ENCODE measurements around the gene TSEN15. TPM values are rescaled to one million over a fixed set of nuclear protein-coding genes. Genes with fewer than 3 reads are reported as not detected.

Gene TSEN15
- total RNA-seq, 1 donor from 2014 or later: 36.8 TPM

DNA sequence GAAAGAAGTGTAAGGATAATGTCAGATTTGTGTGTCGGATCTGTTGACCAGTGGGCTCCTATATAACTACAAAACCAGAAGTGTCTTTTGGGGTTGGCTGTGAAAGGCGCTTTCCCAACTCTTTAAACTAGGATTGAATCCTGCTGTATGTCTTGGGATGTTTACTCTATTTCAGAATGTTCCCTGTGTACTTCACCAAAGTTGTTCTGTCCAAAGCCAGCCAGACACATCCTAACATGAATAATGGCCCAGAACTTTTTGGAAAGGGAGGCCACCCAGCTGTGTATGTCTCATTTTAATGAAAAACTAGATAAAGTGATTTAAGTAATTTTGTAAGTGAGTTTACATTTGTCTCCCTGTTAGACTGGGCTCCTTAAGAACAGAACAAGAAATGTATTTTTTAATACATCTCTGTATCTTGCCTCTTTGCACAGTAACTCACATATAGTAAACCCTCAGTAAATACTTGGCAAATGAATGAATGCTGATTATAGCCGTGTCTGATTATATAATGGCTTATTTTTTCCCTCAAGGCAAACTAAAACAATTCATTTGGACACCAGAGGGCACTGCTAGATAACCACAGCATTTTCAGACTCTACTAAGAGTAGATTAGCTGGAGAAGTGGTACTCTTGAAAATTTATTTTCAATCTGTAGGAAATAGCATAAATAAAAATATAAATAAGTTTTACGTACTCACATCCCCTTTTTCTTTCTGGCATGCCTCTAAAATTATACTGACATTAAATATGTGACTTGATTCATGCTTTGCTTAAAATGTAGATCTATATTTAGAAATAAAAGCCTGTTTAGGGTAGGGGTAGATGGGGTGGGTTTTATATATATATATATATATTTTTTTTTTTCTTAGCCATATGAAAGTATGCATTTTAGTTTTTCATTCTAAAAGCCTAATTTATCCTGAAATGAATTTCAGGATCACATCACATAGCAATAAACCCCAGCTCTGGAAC, 23.8 kb downstream of the TSEN15 start:
- Mint-ChIP-seq H3K36me3 (ENCODE audit: unreplicated experiment) (peaks cover 18% of the 10 kb centered on the region), H3K9me3 (ENCODE audit: unreplicated experiment) (no peaks in the 10 kb centered on the region), H3K4me1 (ENCODE audit: unreplicated experiment) (peaks cover 34% of the 10 kb centered on the region), H3K27ac (ENCODE audit: unreplicated experiment) (no peak overlapping the region), H3K27me3 (ENCODE audit: unreplicated experiment) (no peaks in the 10 kb centered on the region), H3K4me3 (ENCODE audit: unreplicated experiment) (no peak overlapping the region)
- TF ChIP-seq, protein P1, sequence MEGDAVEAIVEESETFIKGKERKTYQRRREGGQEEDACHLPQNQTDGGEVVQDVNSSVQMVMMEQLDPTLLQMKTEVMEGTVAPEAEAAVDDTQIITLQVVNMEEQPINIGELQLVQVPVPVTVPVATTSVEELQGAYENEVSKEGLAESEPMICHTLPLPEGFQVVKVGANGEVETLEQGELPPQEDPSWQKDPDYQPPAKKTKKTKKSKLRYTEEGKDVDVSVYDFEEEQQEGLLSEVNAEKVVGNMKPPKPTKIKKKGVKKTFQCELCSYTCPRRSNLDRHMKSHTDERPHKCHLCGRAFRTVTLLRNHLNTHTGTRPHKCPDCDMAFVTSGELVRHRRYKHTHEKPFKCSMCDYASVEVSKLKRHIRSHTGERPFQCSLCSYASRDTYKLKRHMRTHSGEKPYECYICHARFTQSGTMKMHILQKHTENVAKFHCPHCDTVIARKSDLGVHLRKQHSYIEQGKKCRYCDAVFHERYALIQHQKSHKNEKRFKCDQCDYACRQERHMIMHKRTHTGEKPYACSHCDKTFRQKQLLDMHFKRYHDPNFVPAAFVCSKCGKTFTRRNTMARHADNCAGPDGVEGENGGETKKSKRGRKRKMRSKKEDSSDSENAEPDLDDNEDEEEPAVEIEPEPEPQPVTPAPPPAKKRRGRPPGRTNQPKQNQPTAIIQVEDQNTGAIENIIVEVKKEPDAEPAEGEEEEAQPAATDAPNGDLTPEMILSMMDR (IDR thresholded peaks at IDR 0.05): peak; percentile 81
- no peak for DNase-seq (ENCODE audit: extremely low spot score, unreplicated experiment)

DNA sequence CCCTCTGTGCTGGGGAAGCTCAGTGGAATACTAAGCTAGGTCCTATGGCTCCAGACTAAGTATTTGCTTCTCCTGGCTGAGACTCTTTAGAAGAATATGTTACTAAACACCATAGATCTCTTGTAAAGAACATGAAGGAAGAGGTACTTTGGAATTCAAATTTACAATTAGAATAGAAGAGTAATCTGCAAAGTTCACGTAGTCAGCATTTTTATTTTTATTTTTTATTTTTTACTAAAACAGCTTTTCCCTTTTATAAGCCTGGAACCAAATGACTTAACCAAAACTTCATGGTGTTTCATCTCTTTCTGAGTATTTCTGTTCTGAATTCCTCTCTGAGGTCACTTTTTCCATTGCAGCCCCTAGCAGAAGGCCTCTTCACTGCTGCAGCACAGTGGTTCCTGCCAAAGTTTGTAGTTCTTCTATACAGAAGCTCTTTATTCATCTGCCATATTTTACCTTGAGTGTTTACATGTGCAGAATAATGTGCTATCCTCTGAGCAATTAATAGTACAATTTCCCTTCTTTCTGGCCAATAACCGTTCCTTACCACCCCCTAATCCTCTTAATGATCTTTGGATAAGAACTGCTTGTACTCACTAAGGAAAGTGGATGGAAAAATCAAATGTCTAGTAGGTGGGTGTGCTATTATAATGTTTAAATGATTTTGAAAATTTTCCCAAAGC, 27.2 kb downstream of the TSEN15 start:
- Mint-ChIP-seq H3K4me3 (ENCODE audit: unreplicated experiment) (no peak overlapping the region), H3K27ac (ENCODE audit: unreplicated experiment) (peak overlapping the region; percentile 32), H3K4me1 (ENCODE audit: unreplicated experiment) (peaks cover 26% of the 10 kb centered on the region), H3K27me3 (ENCODE audit: unreplicated experiment) (no peaks in the 10 kb centered on the region), H3K9me3 (ENCODE audit: unreplicated experiment) (no peaks in the 10 kb centered on the region), H3K36me3 (ENCODE audit: unreplicated experiment) (peaks cover 8% of the 10 kb centered on the region)
- DNase-seq (ENCODE audit: extremely low spot score, unreplicated experiment): no peak
- TF ChIP-seq, protein P1 (IDR thresholded peaks at IDR 0.05): no peak

DNA sequence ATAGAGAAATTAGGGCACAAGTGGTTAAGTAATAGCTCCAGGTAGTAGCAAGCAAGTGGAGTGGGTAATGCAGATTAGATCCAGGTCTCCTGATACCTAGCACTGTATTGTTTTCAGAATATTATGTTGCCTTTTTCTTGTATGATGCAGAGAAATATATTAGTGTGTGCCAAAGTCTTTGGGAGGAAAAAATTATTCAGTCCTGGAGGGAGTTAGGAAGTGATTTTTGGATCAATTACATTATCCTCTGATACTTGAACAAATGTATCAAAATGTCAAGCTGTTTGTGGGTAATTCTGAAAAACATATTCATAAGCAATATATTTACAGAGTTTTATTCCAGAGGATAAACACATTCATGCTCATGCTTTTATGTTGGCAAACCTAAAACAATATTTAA, 28.8 kb downstream of the TSEN15 start:
- TF ChIP-seq, protein P1 (IDR thresholded peaks at IDR 0.05): no peak
- Mint-ChIP-seq H3K27ac (ENCODE audit: unreplicated experiment) (no peak overlapping the region), H3K4me3 (ENCODE audit: unreplicated experiment) (no peak overlapping the region), H3K27me3 (ENCODE audit: unreplicated experiment) (no peaks in the 10 kb centered on the region), H3K36me3 (ENCODE audit: unreplicated experiment) (peaks cover 6% of the 10 kb centered on the region), H3K9me3 (ENCODE audit: unreplicated experiment) (no peaks in the 10 kb centered on the region), H3K4me1 (ENCODE audit: unreplicated experiment) (peaks cover 23% of the 10 kb centered on the region)
- no peak for DNase-seq (ENCODE audit: extremely low spot score, unreplicated experiment)

DNA sequence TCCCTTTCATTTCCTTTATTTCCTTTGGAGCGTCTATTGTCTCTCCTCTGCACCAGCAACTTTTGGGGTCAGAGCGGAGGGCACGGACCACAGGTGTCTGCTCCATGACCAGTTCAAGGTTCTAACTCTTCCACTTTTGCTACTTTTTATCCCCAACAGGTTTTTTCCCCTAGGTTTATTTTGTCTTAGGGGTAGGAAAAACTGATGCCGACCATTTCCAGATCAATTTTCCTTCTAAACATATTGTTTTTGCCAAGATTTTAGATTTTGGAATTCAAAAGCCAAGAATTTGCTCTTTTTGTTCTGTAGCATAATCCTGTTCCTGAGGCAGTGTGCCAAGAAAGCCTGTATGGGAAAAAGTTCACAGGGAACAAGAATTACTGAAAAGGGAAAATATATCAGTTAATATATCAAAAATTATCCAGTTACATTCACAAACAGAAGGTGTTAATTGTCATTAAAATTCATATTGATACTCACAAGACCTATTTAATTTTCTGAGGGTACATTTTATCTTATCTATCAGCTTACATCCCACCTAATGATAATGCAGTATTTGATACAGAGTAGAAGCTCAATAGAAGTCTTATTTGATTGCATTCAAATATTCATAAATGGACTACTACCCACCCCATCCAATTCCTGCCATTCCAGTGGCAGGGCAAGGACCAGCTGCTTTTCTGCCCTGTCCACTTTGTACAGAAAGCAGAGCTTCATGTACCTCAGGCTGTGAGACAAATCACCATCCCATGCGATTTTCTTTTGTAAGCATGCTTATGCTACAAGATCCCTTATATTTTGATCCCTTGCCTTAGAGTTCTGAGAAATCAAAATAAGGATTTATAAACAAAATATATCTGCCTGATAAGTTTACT, 31.2 kb downstream of the TSEN15 start:
- no peak for DNase-seq (ENCODE audit: extremely low spot score, unreplicated experiment)
- Mint-ChIP-seq H3K4me3 (ENCODE audit: unreplicated experiment) (no peak overlapping the region), H3K36me3 (ENCODE audit: unreplicated experiment) (peaks cover 3% of the 10 kb centered on the region), H3K4me1 (ENCODE audit: unreplicated experiment) (peaks cover 22% of the 10 kb centered on the region), H3K27me3 (ENCODE audit: unreplicated experiment) (no peaks in the 10 kb centered on the region), H3K27ac (ENCODE audit: unreplicated experiment) (no peak overlapping the region), H3K9me3 (ENCODE audit: unreplicated experiment) (peaks cover 6% of the 10 kb centered on the region)
- TF ChIP-seq, protein P1 (IDR thresholded peaks at IDR 0.05): no peak
